ENCODE data around the gene BRSK2. TPM values are rescaled to one million over a fixed set of nuclear protein-coding genes. Genes with fewer than 3 reads are reported as not detected.

The BRSK2 gene
- total and polyA plus RNA-seq, 2 experiments from 2014 or later = 0.11 TPM; not detected in 1

- Histone ChIP-seq H2AFZ (no peak overlapping the region), H3K27ac (no peak overlapping the region), H3K9me2 (ENCODE audit: insufficient read depth) (no peaks in the 10 kb centered on the region), H3K27me3 (replicated peaks; ENCODE audit: insufficient read depth) (no peaks in the 10 kb centered on the region), H3K79me2 (ENCODE audit: insufficient read depth) (no peaks in the 10 kb centered on the region), H3K9me3 (ENCODE audit: low read depth) (no peaks in the 10 kb centered on the region), H3F3A (ENCODE audit: insufficient read depth) (no peaks in the 10 kb centered on the region), H4K20me1 (ENCODE audit: insufficient read depth) (no peaks in the 10 kb centered on the region), H3K4me3 (no peak overlapping the region), H3K9ac (no peak overlapping the region), H3K36me3 (ENCODE audit: low read depth) (no peaks in the 10 kb centered on the region), H3K4me2 (ENCODE audit: unreplicated experiment) (no peak overlapping the region), H3K4me1 (ENCODE audit: insufficient read depth) (no peaks in the 10 kb centered on the region)
- TF ChIP-seq EZH2phosphoT487 (IDR thresholded peaks at IDR 0.05; ENCODE audit: insufficient read depth, low read depth) = no peak
- TF ChIP-seq EZH2 (IDR thresholded peaks at IDR 0.05; ENCODE audit: insufficient read depth, poor library complexity, severe bottlenecking) = no peak
- in situ Hi-C loops (cut with MboI) = no loop called here
- no peak for DNase-seq
- WGBS, 2 experiments (ENCODE audit: low coverage in 1 of 2, low lambda C conversion rate in 2 of 2, missing lambda C conversion rate in 2 of 2) = 45 to 46% methylated on average over 18 of the region's 18 CpGs
These were observed 20.2 kb upstream of the BRSK2 start for GRCh38 chr11:1369371-1370005.

- no peaks in the 10 kb centered on the region for H3K9me3 ChIP-seq (ENCODE audit: low read depth)
- H3K9me2 ChIP-seq (ENCODE audit: insufficient read depth) = no peaks in the 10 kb centered on the region
- no peak overlapping the region for H3K27ac ChIP-seq
- no peaks in the 10 kb centered on the region for H3K27me3 ChIP-seq (replicated peaks; ENCODE audit: insufficient read depth)
- no peak overlapping the region for H3K9ac ChIP-seq
- H3K79me2 ChIP-seq (ENCODE audit: insufficient read depth) = no peaks in the 10 kb centered on the region
- no peak overlapping the region for H2AFZ ChIP-seq
- H3K36me3 ChIP-seq (ENCODE audit: low read depth) = no peaks in the 10 kb centered on the region
- no peaks in the 10 kb centered on the region for H3K4me1 ChIP-seq (ENCODE audit: insufficient read depth)
- 45 to 60% methylated on average over 29 to 37 of the region's 38 CpGs for WGBS, 2 experiments (ENCODE audit: low coverage in 1 of 2, low lambda C conversion rate in 2 of 2, missing lambda C conversion rate in 2 of 2)
- in situ Hi-C loops (cut with MboI) = no loop called here
- H3K4me3 ChIP-seq = no peak overlapping the region
- no peaks in the 10 kb centered on the region for H4K20me1 ChIP-seq (ENCODE audit: insufficient read depth)
- H3K4me2 ChIP-seq (ENCODE audit: unreplicated experiment) = no peak overlapping the region
- no peaks in the 10 kb centered on the region for H3F3A ChIP-seq (ENCODE audit: insufficient read depth)
- TF ChIP-seq EZH2phosphoT487 (IDR thresholded peaks at IDR 0.05; ENCODE audit: insufficient read depth, low read depth) = no peak
- no peak for TF ChIP-seq EZH2 (IDR thresholded peaks at IDR 0.05; ENCODE audit: insufficient read depth, poor library complexity, severe bottlenecking)
- no peak for DNase-seq
These were observed 19.3 kb upstream of the BRSK2 start for GRCh38 chr11:1370186-1371025.

- Histone ChIP-seq H3K4me2 (ENCODE audit: unreplicated experiment) (no peak overlapping the region), H3K36me3 (ENCODE audit: low read depth) (no peaks in the 10 kb centered on the region), H3K4me3 (no peak overlapping the region), H3F3A (ENCODE audit: insufficient read depth) (no peaks in the 10 kb centered on the region), H3K4me1 (ENCODE audit: insufficient read depth) (no peaks in the 10 kb centered on the region), H3K9me3 (ENCODE audit: low read depth) (no peaks in the 10 kb centered on the region), H2AFZ (no peak overlapping the region), H4K20me1 (ENCODE audit: insufficient read depth) (no peaks in the 10 kb centered on the region), H3K27me3 (replicated peaks; ENCODE audit: insufficient read depth) (no peaks in the 10 kb centered on the region), H3K27ac (no peak overlapping the region), H3K9ac (no peak overlapping the region), H3K79me2 (ENCODE audit: insufficient read depth) (no peaks in the 10 kb centered on the region), H3K9me2 (ENCODE audit: insufficient read depth) (no peaks in the 10 kb centered on the region)
- 75 to 87% methylated on average over 3 to 11 of the region's 11 CpGs for WGBS, 2 experiments (ENCODE audit: low coverage in 1 of 2, low lambda C conversion rate in 2 of 2, missing lambda C conversion rate in 2 of 2)
- TF ChIP-seq EZH2 (IDR thresholded peaks at IDR 0.05; ENCODE audit: insufficient read depth, poor library complexity, severe bottlenecking) (no peak), EZH2phosphoT487 (IDR thresholded peaks at IDR 0.05; ENCODE audit: insufficient read depth, low read depth) (no peak)
- DNase-seq = no peak
- in situ Hi-C loops (cut with MboI) = no loop called here
These were observed 18.8 kb upstream of the BRSK2 start for GRCh38 chr11:1371026-1371325.

- no peak for TF ChIP-seq EZH2 (IDR thresholded peaks at IDR 0.05; ENCODE audit: insufficient read depth, poor library complexity, severe bottlenecking)
- TF ChIP-seq EZH2phosphoT487 (IDR thresholded peaks at IDR 0.05; ENCODE audit: insufficient read depth, low read depth) = no peak
- Histone ChIP-seq H3K9ac (no peak overlapping the region), H3K4me2 (ENCODE audit: unreplicated experiment) (no peak overlapping the region), H3K36me3 (ENCODE audit: low read depth) (no peaks in the 10 kb centered on the region), H3K4me1 (ENCODE audit: insufficient read depth) (no peaks in the 10 kb centered on the region), H3K27ac (no peak overlapping the region), H2AFZ (no peak overlapping the region), H3K9me3 (ENCODE audit: low read depth) (no peaks in the 10 kb centered on the region), H4K20me1 (ENCODE audit: insufficient read depth) (no peaks in the 10 kb centered on the region), H3K27me3 (replicated peaks; ENCODE audit: insufficient read depth) (0 out of 2 replicates have a peak, but pooled peaks cover 3% of the 10 kb centered on the region), H3K79me2 (ENCODE audit: insufficient read depth) (no peaks in the 10 kb centered on the region), H3K9me2 (ENCODE audit: insufficient read depth) (no peaks in the 10 kb centered on the region), H3F3A (ENCODE audit: insufficient read depth) (no peaks in the 10 kb centered on the region), H3K4me3 (no peak overlapping the region)
- in situ Hi-C loops (cut with MboI) = no loop called here
- WGBS, 2 experiments (ENCODE audit: low coverage in 1 of 2, low lambda C conversion rate in 2 of 2, missing lambda C conversion rate in 2 of 2) = 78 to 81% methylated on average over 13 of the region's 13 CpGs
- no peak for DNase-seq
These were observed 18.4 kb upstream of the BRSK2 start for GRCh38 chr11:1371377-1371776.

Measured in GM23248 (cell line).